ENCODE measurements around the gene DHRS9.

DNA sequence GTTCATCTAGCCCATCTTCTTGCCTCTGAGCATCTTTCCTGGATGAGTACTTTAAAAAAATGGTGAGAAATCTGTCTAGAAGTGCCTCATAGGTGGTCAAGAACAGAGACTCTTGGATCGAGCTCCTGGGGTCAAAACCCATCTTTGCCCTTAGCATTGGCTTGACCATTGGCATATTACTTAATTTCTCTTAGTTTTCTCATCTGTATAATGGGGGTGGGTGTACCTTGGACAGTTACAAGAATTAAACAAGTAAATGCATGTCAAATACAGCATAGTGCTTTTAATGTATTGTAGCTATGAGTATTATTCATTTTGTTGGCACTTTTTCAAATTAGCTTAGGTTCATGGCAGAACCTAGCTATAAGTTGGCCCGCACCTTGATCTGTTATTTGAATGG lies 36.8 kb downstream of the DHRS9 start:
- TF ChIP-seq, protein P1, sequence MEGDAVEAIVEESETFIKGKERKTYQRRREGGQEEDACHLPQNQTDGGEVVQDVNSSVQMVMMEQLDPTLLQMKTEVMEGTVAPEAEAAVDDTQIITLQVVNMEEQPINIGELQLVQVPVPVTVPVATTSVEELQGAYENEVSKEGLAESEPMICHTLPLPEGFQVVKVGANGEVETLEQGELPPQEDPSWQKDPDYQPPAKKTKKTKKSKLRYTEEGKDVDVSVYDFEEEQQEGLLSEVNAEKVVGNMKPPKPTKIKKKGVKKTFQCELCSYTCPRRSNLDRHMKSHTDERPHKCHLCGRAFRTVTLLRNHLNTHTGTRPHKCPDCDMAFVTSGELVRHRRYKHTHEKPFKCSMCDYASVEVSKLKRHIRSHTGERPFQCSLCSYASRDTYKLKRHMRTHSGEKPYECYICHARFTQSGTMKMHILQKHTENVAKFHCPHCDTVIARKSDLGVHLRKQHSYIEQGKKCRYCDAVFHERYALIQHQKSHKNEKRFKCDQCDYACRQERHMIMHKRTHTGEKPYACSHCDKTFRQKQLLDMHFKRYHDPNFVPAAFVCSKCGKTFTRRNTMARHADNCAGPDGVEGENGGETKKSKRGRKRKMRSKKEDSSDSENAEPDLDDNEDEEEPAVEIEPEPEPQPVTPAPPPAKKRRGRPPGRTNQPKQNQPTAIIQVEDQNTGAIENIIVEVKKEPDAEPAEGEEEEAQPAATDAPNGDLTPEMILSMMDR (IDR thresholded peaks at IDR 0.05) = no peak
- no peak for TF ChIP-seq POLR2A (IDR thresholded peaks at IDR 0.05)
